ENCODE results near the gene SMARCB1.

GRCh38 chr22:23789121-23789520 is 2.4 kb downstream of the SMARCB1 start:
- TF ChIP-seq POLR2A (IDR thresholded peaks at IDR 0.05; ENCODE audit: low read depth, low read length): no peak
- TF ChIP-seq, protein P1, sequence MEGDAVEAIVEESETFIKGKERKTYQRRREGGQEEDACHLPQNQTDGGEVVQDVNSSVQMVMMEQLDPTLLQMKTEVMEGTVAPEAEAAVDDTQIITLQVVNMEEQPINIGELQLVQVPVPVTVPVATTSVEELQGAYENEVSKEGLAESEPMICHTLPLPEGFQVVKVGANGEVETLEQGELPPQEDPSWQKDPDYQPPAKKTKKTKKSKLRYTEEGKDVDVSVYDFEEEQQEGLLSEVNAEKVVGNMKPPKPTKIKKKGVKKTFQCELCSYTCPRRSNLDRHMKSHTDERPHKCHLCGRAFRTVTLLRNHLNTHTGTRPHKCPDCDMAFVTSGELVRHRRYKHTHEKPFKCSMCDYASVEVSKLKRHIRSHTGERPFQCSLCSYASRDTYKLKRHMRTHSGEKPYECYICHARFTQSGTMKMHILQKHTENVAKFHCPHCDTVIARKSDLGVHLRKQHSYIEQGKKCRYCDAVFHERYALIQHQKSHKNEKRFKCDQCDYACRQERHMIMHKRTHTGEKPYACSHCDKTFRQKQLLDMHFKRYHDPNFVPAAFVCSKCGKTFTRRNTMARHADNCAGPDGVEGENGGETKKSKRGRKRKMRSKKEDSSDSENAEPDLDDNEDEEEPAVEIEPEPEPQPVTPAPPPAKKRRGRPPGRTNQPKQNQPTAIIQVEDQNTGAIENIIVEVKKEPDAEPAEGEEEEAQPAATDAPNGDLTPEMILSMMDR (IDR thresholded peaks at IDR 0.05; ENCODE audit: extremely low read depth in 1 of 2, insufficient read depth in 1 of 2, low read depth in 1 of 2, low read length in 2 of 2): no peak
- TF ChIP-seq POLR2AphosphoS5 (IDR thresholded peaks at IDR 0.05; ENCODE audit: insufficient read depth, low read depth, low read length): no peak
- TF ChIP-seq EZH2 (IDR thresholded peaks at IDR 0.05; ENCODE audit: borderline replicate concordance, low read depth, low read length, severe bottlenecking): no peak
- TF ChIP-seq FOS (IDR thresholded peaks at IDR 0.05; ENCODE audit: borderline replicate concordance, insufficient read depth, low read length): no peak
- TF ChIP-seq, protein P2, sequence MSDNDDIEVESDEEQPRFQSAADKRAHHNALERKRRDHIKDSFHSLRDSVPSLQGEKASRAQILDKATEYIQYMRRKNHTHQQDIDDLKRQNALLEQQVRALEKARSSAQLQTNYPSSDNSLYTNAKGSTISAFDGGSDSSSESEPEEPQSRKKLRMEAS (IDR thresholded peaks at IDR 0.05; ENCODE audit: insufficient read depth, insufficient read length): no peak
- no peak for TF ChIP-seq MYC (IDR thresholded peaks at IDR 0.05; ENCODE audit: low read depth, low read length)
- no peak for TF ChIP-seq GATA2 (IDR thresholded peaks at IDR 0.05; ENCODE audit: insufficient read depth, insufficient read length, low read depth, low read length)

Data from endothelial cell of umbilical vein (primary cell).